H9 (cell line): Measurements from ENCODE around the gene SUMO4. TPM values are rescaled to one million over a fixed set of nuclear protein-coding genes. Genes with fewer than 3 reads are reported as not detected.

ENCODE experiments used
- DNase-seq: peaks from one replicate; pipeline ENCODE4 v3.0.0-alpha.2; 2017
- H2AFZ ChIP-seq: one replicate; pipeline ENCODE4 v1.6.1; 2013; ENCODE audit warnings: mild to moderate bottlenecking, low read length, control low read depth, moderate library complexity
- H2AK5ac ChIP-seq: 2 replicates; pipeline ENCODE4 v1.6.1; 2013; ENCODE audit warnings: low read length, control low read depth, mixed read lengths; ENCODE audit not compliant: insufficient read length
- H2BK120ac ChIP-seq: one replicate; pipeline ENCODE4 v1.6.1; 2013; ENCODE audit warnings: low read depth, mild to moderate bottlenecking, low read length, control low read depth, inconsistent platforms; ENCODE audit not compliant: poor library complexity, severe bottlenecking
- H2BK12ac ChIP-seq: 2 replicates; pipeline ENCODE4 v1.6.1; 2013; ENCODE audit warnings: low read length, control low read depth, mixed read lengths, low read depth; ENCODE audit not compliant: insufficient read length
- H2BK15ac ChIP-seq: 2 replicates; pipeline ENCODE4 v1.6.1; 2013; ENCODE audit warnings: low read depth, low read length, control low read depth
- H2BK20ac ChIP-seq: one replicate; pipeline ENCODE4 v1.6.1; 2013; ENCODE audit warnings: low read depth, mild to moderate bottlenecking, low read length, control low read depth, inconsistent platforms; ENCODE audit not compliant: poor library complexity, severe bottlenecking
- H2BK5ac ChIP-seq: 2 replicates; pipeline ENCODE4 v1.6.1; 2013; ENCODE audit warnings: low read length, control low read depth, mixed read lengths; ENCODE audit not compliant: insufficient read length
- H3K14ac ChIP-seq: 2 replicates; pipeline ENCODE4 v1.6.1; 2013; ENCODE audit warnings: low read length, control low read depth; ENCODE audit not compliant: insufficient read depth
- H3K18ac ChIP-seq: 2 replicates; pipeline ENCODE4 v1.6.1; 2013; ENCODE audit warnings: low read depth, mild to moderate bottlenecking, mixed read lengths, low read length, control low read depth; ENCODE audit not compliant: insufficient read length
- H3K23ac ChIP-seq: 2 replicates; pipeline ENCODE4 v1.6.1; 2013; ENCODE audit warnings: low read length, control low read depth, mixed read lengths, low read depth; ENCODE audit not compliant: insufficient read length
- H3K23me2 ChIP-seq: 2 replicates; pipeline ENCODE4 v1.6.1; 2013; ENCODE audit warnings: low read depth, mild to moderate bottlenecking, mixed read lengths, low read length, control low read depth; ENCODE audit not compliant: insufficient read length, poor library complexity, severe bottlenecking
- H3K27ac ChIP-seq: 2 replicates; pipeline ENCODE4 v1.5.1; 2013; ENCODE audit warnings: low read length, control low read depth, mixed read lengths, low read depth; ENCODE audit not compliant: insufficient read length
- H3K27me3 ChIP-seq: 2 replicates; pipeline ENCODE4 v1.6.1; 2013; ENCODE audit warnings: low read length, control low read depth, inconsistent platforms; ENCODE audit not compliant: insufficient read depth
- H3K4ac ChIP-seq: 2 replicates; pipeline ENCODE4 v1.6.1; 2013; ENCODE audit warnings: low read depth, mild to moderate bottlenecking, control low read depth, inconsistent platforms, low read length, moderate library complexity
- H3K4me1 ChIP-seq: 2 replicates; pipeline ENCODE4 v1.6.1; 2013; ENCODE audit warnings: low read length, control low read depth, inconsistent platforms; ENCODE audit not compliant: insufficient read depth
- H3K4me2 ChIP-seq: 2 replicates; pipeline ENCODE4 v1.6.1; 2013; ENCODE audit warnings: low read length, control low read depth, mixed read lengths; ENCODE audit not compliant: insufficient read length, insufficient read depth
- H3K56ac ChIP-seq: 2 replicates; pipeline ENCODE4 v1.6.1; 2013; ENCODE audit warnings: low read depth, mild to moderate bottlenecking, mixed read lengths, low read length, control low read depth; ENCODE audit not compliant: insufficient read length
- H3K79me1 ChIP-seq: 2 replicates; pipeline ENCODE4 v1.6.1; 2013; ENCODE audit warnings: low read depth, mild to moderate bottlenecking, moderate library complexity, low read length, control low read depth, inconsistent platforms; ENCODE audit not compliant: insufficient read depth, poor library complexity, severe bottlenecking
- H3K79me2 ChIP-seq: 2 replicates; pipeline ENCODE4 v1.6.1; 2013; ENCODE audit warnings: low read length, control low read depth, inconsistent platforms; ENCODE audit not compliant: insufficient read depth
- H3K9ac ChIP-seq: 2 replicates; pipeline ENCODE4 v1.6.1; 2013; ENCODE audit warnings: low read length, control low read depth, mixed read lengths; ENCODE audit not compliant: insufficient read length; ENCODE audit errors: extremely low read depth
- H3K9me3 ChIP-seq: one replicate; pipeline ENCODE4 v1.6.1; 2013; ENCODE audit warnings: low read depth, low read length, inconsistent platforms; ENCODE audit not compliant: control insufficient read depth
- H3T11ph ChIP-seq: one replicate; pipeline ENCODE4 v1.6.1; 2013; ENCODE audit warnings: mild to moderate bottlenecking, low read length, control low read depth, inconsistent platforms
- H4K20me1 ChIP-seq: one replicate; pipeline ENCODE4 v1.6.1; 2013; ENCODE audit not compliant: control insufficient read depth, insufficient read length, insufficient read depth
- H4K5ac ChIP-seq: 2 replicates; pipeline ENCODE4 v1.6.1; 2013; ENCODE audit warnings: low read depth, mild to moderate bottlenecking, mixed read lengths, low read length, control low read depth; ENCODE audit not compliant: insufficient read length
- H4K8ac ChIP-seq: replicated peaks from 2 replicates; pipeline ENCODE4 v1.6.1; 2013; ENCODE audit warnings: low read length, control low read depth, mixed read lengths, low read depth; ENCODE audit not compliant: insufficient read length
- H4K91ac ChIP-seq: 2 replicates; pipeline ENCODE4 v1.6.1; 2013; ENCODE audit warnings: low read depth, mild to moderate bottlenecking, moderate library complexity, mixed read lengths, low read length, control low read depth; ENCODE audit not compliant: insufficient read length
- H3K27ac Mint-ChIP-seq, 3 experiments: 2 replicates in 2 of 3; 3 replicates in 1 of 3; pipeline ENCODE4 v1.8.0; 2020 to 2021; ENCODE audit warnings: mixed read lengths in 3 of 3, mild to moderate bottlenecking in 1 of 3, moderate library complexity in 1 of 3
- H3K27me3 Mint-ChIP-seq: 2 replicates; pipeline ENCODE4 v1.8.0; 2021; ENCODE audit warnings: low read depth, mild to moderate bottlenecking, moderate library complexity, mixed read lengths
- H3K36me3 Mint-ChIP-seq, 3 experiments: 2 replicates in 2 of 3; 3 replicates in 1 of 3; pipeline ENCODE4 v1.8.0; 2020 to 2021; ENCODE audit warnings: low read depth in 3 of 3, mixed read lengths in 3 of 3; ENCODE audit not compliant: insufficient read depth in 1 of 3
- H3K4me1 Mint-ChIP-seq, 2 experiments: 2 replicates each; pipeline ENCODE4 v1.8.0; 2020; ENCODE audit warnings: mixed read lengths in 2 of 2
- H3K4me3 Mint-ChIP-seq, 2 experiments: 2 replicates in 1 of 2; 3 replicates in 1 of 2; pipeline ENCODE4 v1.8.0; 2020 to 2021; ENCODE audit warnings: mild to moderate bottlenecking in 2 of 2, mixed read lengths in 2 of 2, moderate library complexity in 1 of 2
- H3K9me3 Mint-ChIP-seq, 2 experiments: 2 replicates in 1 of 2; 3 replicates in 1 of 2; pipeline ENCODE4 v1.8.0; 2020; ENCODE audit warnings: mild to moderate bottlenecking in 2 of 2, mixed read lengths in 2 of 2, moderate library complexity in 1 of 2
- total RNA-seq: library from RNA; stranded (reverse); gene quantifications from 2 replicates; pipeline ENCODE4 v1.2.1, GENCODE V29; 2021
- TF ChIP-seq, protein P1 (sequence below): fragments of 200-600 bp; sonication (generic); conservative IDR thresholded peaks from 3 replicates; pipeline ENCODE4 v1.8.0; 2021; ENCODE audit warnings: antibody characterized with exemption, mild to moderate bottlenecking

Gene SUMO4
- total RNA-seq, 1 experiment from 2014 or later: 1.5 TPM

DNA sequence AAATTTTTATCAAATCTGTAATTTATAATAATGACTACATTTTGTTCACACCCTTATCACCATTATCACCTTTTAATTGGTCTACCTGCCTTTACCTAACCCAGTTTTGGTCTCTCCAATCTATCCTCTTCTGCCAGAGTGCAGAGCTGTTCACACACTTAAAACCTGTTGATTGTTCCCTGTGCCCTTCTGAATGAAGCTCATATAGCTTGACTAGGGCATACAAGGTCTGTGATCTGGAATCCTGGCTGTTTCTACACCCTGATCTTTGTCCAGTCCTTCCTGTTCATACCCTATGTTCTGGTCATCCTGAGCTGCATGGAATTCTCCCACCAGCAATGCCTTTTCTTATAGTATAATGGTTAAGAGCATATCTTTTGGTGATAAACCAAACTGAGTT is 28.9 kb upstream of the SUMO4 start:
- Histone ChIP-seq H2AK5ac (no peak overlapping the region), H3K4ac (no peak overlapping the region), H3K4me1 (no peaks in the 10 kb centered on the region), H4K20me1 (no peaks in the 10 kb centered on the region), H2BK20ac (no peak overlapping the region), H4K91ac (no peak overlapping the region), H3K9ac (no peak overlapping the region), H3K79me1 (peaks cover 6% of the 10 kb centered on the region), H2BK5ac (no peak overlapping the region), H3K14ac (no peak overlapping the region), H3K79me2 (peaks cover 3% of the 10 kb centered on the region; the same call in 1 of the 2 replicates), H4K5ac (no peak overlapping the region), H3K23me2 (no peaks in the 10 kb centered on the region), H2BK15ac (no peak overlapping the region), H2AFZ (no peak overlapping the region), H3K27me3 (no peaks in the 10 kb centered on the region), H3K18ac (no peak overlapping the region), H3K23ac (no peak overlapping the region), H3K56ac (no peak overlapping the region), H4K8ac (no peak overlapping the region), H2BK12ac (no peak overlapping the region), H3T11ph (no peak overlapping the region), H3K9me3 (no peaks in the 10 kb centered on the region), H3K27ac (no peak overlapping the region), H2BK120ac (no peak overlapping the region), H3K4me2 (no peak overlapping the region)
- no peak for DNase-seq
- H3K4me3 Mint-ChIP-seq: no peak overlapping the region
- no peaks in the 10 kb centered on the region for H3K4me1 Mint-ChIP-seq
- H3K27me3 Mint-ChIP-seq: no peaks in the 10 kb centered on the region
- TF ChIP-seq, protein P1, sequence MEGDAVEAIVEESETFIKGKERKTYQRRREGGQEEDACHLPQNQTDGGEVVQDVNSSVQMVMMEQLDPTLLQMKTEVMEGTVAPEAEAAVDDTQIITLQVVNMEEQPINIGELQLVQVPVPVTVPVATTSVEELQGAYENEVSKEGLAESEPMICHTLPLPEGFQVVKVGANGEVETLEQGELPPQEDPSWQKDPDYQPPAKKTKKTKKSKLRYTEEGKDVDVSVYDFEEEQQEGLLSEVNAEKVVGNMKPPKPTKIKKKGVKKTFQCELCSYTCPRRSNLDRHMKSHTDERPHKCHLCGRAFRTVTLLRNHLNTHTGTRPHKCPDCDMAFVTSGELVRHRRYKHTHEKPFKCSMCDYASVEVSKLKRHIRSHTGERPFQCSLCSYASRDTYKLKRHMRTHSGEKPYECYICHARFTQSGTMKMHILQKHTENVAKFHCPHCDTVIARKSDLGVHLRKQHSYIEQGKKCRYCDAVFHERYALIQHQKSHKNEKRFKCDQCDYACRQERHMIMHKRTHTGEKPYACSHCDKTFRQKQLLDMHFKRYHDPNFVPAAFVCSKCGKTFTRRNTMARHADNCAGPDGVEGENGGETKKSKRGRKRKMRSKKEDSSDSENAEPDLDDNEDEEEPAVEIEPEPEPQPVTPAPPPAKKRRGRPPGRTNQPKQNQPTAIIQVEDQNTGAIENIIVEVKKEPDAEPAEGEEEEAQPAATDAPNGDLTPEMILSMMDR: no peak
- no peak overlapping the region; a peak in 1 of 7 replicates for H3K27ac Mint-ChIP-seq
- H3K36me3 Mint-ChIP-seq: peaks cover 0 to 7% (median 0%) of the 10 kb centered on the region in 3 experiments; a peak in 1 of 7 replicates
- no peaks in the 10 kb centered on the region for H3K9me3 Mint-ChIP-seq
